Stimulated activated CD8-positive, alpha-beta memory T cell treated with anti-CD3 and anti-CD28 coated beads, Interleukin-7, amount 100 ng/mL, for 1 hour (primary cell): ENCODE results near the gene TPX2.

Experiments used
- DNase-seq, 2 donors: peaks; one replicate each; pipeline ENCODE4 v3.0.0-alpha.2; 2020; ENCODE audit warnings: low read depth in 2 of 2

The TPX2 gene

GRCh38 chr20:31738729-31739549, at the start of gene TPX2:
TSS of gene TPX2 (plus strand) at chr20:31739290. CDS start at chr20:31757477, 18,187 bp downstream.
- DNase-seq, result peak; percentile 54 to 60

GRCh38 chr20:31690124-31690666, 48.9 kb upstream of the TPX2 start:
- DNase-seq, result no peak

GRCh38 chr20:31691646-31692275, 47.3 kb upstream of the TPX2 start:
- no peak for DNase-seq

GRCh38 chr20:31693402-31693801, 45.7 kb upstream of the TPX2 start:
- no peak for DNase-seq

- no peak for DNase-seq
These were observed 45.0 kb upstream of the TPX2 start for GRCh38 chr20:31693987-31694661.

GRCh38 chr20:31694842-31695593, 44.1 kb upstream of the TPX2 start:
- DNase-seq, result no peak

GRCh38 chr20:31695849-31696804, 43.0 kb upstream of the TPX2 start:
- DNase-seq, result no peak

- no peak for DNase-seq
These were observed 40.8 kb upstream of the TPX2 start for GRCh38 chr20:31698243-31698802.

- no peak for DNase-seq
These were observed 40.0 kb upstream of the TPX2 start for GRCh38 chr20:31698803-31699718.

- no peak for DNase-seq
These were observed 39.0 kb upstream of the TPX2 start for GRCh38 chr20:31699801-31700728.

- DNase-seq, result no peak
These were observed 38.3 kb upstream of the TPX2 start for GRCh38 chr20:31700747-31701146.

GRCh38 chr20:31701591-31701990, 37.5 kb upstream of the TPX2 start:
- DNase-seq, result no peak

- DNase-seq, result no peak
These were observed 34.6 kb upstream of the TPX2 start for GRCh38 chr20:31704225-31705119.

GRCh38 chr20:31705191-31705590, 33.9 kb upstream of the TPX2 start:
- DNase-seq, result no peak

- DNase-seq, result no peak
These were observed 33.2 kb upstream of the TPX2 start for GRCh38 chr20:31705598-31706597.
